ENCODE measurements around the gene TLDC2.
A peak's percentile ranks its signal among the peaks of the same experiment; 100 is the strongest.
"Not testable (repeated sequence)": the region's sequence is repeated elsewhere in the genome, so short reads cannot be mapped to it uniquely, and the experiment has no call there.

TLDC2 gene

DNA sequence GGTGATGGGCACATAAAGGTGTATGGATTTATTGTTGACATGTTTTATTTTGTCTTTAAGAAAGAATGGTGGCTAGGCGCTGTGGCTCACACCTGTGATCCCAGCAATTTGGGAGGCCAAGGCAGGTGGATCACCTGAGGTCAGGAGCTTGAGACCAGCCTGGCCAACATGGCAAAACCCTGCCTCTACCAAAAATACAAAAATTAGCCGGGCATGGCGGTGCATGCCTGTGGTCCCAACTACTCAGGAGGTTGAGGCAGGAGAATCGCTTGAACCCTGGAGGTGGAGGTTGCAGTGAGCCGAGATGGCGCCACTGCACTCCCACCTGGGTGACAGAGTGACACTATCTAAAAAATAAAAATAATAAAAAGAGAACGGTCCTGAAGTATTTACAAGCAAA lies 30.1 kb downstream of the TLDC2 start:
- not testable (repeated sequence) for DNase-seq

DNA sequence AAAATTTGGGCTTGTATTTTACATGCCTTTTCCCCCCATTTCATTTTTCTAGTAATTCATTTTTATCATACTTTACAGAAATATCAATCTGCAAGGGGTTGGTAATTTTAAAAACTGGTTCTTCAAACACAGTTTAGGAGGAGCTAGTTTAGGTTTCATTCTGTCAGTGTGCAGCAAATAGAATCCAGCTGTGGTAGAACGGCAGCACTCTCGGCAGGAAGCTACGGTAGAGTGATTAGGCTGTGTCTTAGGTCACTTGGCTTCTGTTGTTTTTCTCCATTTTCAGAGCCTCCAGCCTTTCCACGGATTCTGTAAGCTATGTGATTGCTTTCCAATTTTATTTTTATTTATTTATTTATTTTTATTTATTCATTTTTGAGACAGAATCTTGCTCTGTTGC lies 32.7 kb downstream of the TLDC2 start:
- DNase-seq: no peak

DNA sequence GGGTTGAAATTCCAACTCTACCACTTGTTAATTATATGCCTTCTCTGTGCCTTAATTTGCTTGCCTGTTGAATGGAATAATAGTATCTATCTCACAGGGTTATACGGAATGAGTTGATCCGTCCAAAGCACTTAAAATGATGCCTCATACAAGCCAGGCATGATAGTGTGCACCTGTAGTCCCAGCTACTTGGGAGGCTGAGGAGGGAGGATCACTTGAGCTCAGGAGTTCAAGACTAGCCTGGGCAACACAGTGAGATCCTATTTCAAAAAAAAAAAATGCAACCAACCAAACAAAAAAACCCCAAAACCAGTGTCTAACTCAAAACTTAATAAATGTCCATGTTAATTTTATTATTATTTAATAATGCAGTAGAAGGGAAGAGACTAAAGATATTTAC lies 40.3 kb downstream of the TLDC2 start:
- DNase-seq: no peak

DNA sequence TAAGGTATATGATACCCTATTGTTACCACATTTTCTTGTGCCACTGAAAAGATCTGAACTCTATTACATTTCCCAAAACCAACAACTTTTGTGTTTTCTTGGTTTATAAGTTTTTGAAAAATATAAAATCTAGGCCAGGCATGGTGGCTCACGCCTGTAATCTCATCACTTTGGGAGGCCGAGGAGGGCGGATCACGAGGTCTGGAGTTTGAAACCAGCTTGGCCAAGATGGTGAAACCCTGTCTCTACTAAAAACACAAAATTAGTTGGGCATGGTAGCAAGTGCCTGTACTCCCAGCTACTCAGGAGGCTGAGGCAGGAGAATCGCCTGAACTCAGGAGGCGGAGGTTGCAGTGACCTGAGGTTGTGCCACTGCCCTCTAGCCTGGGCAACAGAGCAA lies 41.3 kb downstream of the TLDC2 start:
- no peak for DNase-seq

DNA sequence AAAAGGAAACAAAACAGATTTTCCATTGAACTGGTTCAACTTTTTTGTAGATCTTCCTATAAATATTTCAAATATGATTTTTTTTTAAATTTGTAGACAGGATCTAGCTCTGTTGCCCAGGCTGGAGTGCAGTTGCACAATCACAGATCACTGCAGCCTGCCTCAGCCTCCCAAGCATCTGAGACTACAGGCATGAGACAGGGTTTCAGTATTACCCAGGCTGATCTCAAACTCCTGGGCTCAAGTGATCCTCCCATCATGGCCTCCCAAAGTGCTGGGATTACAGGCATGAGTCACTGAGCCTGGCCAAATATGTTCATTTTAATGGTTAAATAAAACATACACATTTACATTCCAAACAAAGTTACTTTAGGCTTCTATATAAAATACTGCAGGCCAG lies 42.0 kb downstream of the TLDC2 start:
- no peak for DNase-seq

DNA sequence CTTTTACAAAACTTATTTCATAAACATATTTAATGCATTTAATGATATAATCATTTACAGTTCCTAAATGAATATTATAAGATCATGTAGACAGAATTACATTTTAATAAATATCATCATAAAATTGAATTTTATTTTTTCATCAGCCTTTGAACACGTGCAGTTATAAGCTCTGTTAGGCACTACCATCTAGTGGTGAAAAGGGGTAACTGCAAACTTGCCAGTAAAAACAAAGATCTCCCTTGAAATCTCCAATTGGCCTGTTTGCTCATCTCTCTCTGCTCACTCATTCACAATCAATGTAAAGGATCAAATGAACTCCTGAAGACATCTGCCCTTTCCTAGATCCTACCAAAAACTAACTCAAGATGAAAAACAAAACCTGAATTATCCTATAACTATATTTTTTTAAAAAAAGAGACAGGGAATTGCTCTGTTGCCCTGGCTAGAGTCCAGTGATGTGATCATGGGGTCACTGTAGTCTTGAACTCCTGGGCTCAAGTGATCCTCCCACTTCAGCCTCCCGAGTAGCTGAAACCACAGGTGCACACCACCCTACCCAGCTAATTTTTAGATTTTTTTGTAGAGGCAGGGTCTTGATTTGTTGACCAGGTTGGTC lies 43.9 kb downstream of the TLDC2 start:
- peak in 3 of 14 donors; percentile 0 to 27 (median 12) for DNase-seq

DNA sequence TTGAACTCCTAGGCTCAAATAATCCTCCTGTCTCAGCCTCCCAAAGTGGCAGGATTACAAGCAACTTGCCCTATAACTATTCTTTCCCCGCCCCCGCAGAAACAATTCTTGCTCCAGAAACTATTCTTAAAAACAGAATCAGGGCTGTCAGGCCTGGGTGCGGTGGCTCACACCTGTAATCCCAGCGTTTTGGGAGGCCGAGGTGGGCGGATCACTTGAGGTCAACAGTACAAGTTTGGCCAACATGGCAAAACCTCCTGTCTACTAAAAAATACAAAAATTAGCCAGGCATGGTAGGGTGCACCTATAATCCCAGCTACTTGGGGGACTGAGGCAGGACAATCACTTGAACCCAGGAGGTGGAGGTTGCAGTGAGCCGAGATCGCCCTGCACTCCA lies 44.4 kb downstream of the TLDC2 start:
- no peak for DNase-seq

DNA sequence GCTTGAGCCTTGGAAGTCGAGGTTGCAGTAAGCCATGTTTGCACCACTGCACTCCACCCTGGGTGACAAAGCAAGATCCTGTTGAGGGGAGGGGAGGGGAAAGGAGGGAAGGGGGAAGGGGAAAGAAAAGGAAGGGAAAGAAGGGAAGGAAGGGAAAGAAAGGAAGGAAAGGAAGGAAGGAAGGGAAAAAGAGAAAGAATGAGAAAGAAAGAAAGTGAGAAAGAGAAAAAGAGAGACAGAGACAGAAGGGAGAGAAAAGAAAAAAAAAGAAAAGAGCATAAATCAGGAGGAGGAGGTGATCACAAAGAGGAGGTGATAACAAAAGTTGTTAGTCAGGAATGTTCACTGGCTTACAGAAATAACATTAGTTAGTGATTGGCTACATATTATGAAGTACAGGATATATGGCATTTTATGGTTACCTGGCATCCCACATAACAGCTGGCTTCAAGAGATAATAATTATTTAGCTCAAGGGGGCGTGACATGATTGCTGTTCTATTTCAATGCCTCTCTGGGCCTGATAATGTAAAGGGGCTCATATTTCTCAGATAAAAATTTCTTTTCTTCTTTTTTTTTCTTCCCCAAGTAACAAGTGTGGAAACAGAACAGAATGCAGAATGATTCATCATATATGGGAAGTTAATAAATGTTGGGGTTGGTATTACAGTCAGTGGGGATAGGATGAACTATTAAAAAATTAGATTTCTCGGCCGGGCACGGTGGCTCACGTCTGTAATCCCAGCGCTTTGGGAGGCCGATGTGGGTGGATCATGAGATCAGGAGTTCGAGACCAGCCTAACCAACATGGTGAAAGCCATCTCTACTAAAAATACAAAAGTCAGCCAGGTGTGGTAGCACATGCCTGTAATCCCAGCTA lies 48.5 kb downstream of the TLDC2 start:
- DNase-seq: no peak

DNA sequence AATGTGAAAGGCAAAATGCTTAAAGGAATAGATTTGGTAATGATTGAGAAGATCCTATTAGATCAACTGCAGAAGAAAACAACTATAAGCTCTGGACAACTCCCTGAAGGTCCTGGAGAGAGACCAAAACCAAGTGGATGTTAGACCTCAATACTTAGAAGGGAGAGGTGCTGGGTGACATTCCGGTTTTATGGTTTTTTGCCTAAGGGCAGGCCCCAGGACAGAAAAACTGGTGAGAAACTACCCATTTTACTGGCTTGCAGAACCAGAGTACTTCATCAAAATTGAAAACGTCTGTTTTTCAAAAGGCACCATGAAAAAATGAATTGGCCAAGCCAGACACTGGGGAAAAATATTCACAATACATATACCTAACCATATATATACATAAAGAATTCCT lies 49.3 kb downstream of the TLDC2 start:
- DNase-seq: no peak

DNA sequence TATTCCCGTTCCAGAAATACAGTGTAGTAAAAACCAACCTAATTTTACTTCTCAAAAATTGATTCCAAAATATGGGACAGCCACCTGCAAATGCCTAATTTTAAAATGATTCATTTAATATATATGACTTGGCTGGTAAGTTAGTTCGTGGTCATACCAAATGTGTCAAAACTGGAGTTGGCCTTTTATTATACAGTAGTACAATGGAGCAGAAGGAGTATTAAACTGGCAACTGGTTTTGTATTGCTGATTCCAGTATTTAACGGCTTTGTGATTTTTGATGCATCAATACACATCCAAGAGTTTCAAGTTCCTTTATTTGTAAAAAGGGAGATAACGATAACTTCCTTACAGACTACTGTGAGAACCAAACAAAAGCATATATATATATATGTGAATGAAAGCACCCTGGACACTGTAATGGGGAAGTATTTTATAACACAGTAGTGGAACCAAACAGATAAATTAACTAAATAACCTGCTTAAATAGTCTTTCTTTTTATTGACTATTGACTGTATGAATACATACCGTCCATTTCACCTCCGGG lies 50.8 kb downstream of the TLDC2 start:
- no peak for DNase-seq

DNA sequence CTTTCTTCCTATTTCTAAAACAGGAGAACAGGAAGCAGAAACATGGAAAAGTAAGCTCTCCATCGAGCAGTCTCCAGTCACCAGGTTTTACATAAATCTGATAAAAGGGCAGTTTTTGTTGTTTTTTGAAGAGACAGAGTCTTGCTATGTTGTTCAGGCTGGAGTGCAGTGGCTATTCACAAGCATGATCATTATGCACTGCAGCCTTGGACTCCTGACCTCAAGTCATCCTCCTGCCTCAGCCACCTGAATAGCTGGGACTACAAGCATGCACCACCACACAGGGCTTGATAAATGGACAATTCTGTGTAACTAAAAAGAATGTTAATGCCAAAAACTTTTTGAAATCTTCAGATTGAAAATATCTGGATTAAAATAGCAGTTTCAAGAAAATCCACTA lies 51.8 kb downstream of the TLDC2 start:
- no peak for DNase-seq

DNA sequence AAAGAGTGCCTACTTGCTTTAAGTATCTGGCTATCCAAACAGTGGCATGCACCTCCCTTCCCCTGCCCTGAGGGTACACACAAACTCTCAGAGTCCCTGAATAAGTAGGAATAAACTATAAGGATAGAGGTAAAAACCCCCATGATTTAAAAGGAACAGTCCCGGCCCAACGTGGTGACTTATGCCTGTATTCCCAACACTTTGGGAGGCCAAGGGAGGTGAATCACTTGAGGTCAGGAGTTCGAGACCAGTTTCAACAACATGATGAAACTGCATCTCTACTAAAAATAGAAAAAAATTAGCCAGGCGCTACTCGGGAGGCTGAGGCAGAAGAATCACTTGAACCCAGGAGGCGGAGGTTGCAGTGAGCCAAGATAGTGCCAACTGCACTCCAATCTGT lies 53.4 kb downstream of the TLDC2 start:
- DNase-seq: no peak

DNA sequence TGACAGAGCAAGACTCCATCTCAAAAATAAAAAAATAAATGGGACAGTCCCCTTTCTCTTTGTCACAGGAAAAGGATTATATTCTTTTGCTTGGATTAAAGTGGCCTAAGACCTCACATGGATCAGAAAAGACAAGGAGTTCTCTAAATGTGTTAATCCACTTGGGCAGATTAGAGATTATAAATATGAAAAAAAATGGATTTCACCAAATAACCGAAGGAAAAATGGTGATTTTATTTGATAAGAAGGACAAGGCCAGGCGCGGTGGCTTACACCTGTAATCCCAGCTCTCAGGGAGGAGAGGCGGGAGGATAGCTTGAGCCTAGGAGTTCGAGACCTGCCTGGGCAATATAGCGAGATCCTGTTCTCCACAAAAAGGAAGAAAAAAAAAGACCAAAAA lies 53.8 kb downstream of the TLDC2 start:
- no peak for DNase-seq

DNA sequence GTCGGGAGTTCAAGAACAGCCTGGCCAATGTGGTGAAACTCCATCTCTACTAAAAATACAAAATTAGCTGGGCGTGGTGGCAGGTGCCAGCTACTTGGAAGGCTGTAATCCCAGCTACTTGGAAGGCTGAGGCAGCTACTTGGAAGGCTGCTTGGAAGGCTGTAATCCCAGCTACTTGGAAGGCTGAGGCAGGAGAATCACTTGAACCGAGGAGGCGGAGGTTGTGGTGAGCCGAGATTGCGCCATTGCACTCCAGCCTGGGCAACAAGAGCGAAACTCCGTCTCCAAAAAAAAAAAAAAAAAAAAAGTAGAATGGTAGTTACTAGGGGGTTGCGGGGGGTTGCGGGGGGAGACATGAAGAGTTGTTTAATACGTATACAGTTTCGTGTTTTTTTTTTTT lies 56.1 kb downstream of the TLDC2 start:
- not testable (repeated sequence) for DNase-seq

DNA sequence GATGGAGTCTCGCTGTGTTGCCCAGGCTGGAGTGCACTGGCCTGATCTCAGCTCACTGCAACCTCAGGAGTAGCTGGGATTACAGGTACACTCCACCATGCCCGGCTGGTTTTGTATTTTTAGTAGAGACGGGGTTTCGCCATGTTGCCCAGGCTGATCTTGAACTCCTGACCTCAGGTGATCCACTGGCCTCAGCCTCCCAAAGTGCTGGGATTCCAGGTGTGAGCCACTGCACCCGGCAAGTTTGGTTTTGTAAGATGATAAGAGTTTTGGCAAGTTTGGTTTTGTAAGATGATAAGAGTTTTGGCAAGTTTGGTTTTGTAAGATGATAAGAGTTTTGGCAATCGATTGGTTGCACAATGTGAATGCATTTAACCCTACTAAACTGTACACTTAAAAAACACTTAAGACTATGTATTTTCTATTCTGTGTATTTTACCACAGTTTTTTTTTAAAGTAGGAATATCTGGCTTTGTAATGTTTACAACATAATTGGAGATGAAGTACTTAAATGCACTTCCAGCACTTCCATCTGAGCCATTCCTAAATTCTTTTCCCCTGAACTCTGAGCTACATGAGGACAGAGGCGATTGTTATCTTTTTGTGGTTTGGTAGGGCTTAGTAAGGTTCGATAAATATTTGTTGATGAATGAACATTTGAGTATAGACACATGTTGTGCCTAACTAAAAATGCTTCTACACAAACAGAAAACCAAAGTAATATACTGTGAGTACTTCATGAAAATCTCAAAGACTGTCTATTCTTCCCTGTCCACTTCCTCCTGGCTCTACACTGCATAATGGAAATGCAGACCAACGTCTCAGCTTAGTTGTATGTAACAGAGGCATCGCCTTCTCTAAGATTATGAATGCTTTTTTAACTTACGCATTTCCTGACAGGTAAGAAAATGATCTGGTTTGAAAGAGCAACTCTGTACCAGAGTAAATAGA lies 56.8 kb downstream of the TLDC2 start:
- DNase-seq: no peak

DNA sequence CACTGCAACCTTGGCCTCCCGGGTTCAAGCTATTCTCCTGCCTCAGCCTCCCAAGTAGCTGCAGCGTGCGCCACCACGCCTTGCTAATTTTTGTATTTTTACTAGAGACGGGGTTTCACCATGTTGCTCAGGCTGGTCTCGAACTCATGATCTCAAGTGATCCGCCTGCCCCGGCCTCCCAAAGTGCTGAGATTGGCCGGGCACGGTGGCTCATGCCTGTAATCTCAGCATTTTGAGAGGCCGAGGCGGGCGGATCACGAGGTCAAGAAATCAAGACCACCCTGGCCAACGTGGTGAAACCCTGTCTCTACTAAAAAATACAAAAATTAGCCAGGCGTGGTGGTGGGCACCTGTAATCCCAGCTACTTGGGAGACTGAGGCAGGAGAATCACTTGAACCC lies 57.6 kb downstream of the TLDC2 start:
- not testable (repeated sequence) for DNase-seq

DNA sequence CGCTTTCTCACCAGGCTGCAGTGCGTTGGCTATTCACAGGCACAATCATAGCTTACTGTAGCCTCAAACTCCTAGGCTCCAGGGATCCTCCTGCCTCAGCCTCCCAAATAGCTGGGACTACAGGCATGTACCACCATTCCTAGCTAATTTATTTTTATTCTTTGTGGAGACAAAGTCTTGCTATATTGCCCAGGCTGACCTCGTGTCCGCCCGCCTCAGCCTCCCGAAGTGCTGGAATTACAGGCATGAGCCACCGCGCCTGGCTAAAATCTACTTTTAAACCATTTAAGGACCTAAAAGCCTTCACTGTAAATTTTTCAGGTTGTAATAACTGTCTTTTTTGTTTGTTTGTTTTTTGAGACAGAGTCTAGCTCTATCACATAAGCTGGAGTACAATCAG lies 60.4 kb downstream of the TLDC2 start:
- DNase-seq: no peak

DNA sequence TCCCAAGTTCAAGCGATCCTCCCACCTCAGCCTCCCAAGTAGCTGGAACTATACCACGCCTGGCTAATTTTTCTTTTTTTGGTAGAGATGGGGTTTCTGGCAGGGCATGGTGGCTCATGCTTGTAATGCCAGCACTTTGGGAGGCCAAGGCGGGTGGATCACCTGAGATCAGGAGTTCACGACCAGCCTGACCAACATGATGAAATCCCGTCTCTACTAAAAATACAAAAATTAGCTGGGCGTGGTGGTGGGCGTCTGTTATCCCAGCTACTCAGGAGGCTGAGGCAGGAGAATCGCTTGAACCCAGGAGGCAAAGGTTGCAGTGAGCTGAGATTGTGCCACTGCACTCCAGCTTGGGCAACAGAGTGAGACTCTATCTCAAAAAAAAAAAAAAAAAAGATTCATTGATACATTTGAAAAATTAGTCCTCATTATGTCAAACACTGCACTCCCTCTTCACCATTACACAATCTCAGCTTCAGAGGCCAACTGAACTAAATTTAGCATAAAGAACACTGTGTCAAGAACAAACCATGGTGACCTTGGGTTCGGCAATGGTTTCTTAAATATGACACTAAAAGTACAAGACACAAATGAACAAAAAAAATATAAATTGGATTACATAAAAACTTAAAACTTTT lies 60.9 kb downstream of the TLDC2 start:
- DNase-seq: not testable (repeated sequence)

DNA sequence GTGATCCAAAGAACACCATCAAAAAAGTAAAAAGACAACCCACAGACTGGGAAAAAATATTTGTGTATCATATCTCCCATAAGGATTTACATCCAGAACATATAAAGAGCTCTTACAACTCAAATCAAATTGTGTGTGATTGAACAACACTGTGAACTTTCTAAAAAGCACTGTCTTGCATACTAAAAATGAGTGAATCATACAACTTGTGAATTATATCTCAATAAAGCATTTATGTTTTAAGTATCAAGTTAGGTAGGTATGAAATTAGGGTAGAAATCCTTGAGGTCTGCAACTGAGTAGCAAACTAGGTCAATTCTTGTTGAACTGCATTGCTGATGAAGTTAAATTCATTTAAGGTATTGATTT lies 61.4 kb downstream of the TLDC2 start:
- DNase-seq: no peak

DNA sequence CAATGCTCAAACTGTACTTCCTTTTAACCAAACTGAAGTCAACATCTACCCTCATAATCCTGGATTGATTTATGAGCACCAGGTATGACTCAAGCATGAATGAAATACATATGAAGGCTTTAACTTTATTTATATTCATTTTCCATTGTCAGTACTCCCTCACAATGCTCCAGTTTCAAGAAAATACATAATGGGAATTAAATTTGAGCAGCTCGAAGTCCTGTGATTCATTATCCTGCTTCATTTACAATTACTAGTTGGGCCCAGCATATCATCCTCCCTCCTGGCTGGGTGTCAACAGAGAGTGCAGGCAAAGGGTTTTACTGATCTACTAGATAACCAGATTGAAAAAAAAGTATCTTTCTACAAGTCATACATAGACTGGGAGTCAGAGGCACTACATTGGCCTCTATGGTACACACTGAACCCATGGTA lies 65.5 kb downstream of the TLDC2 start:
- peak in 1 of 14 donors; percentile 2 for DNase-seq

All from C1 segment of cervical spinal cord (tissue), 14 donors.